ENCODE results near the gene RASSF8. TPM values are rescaled to one million over a fixed set of nuclear protein-coding genes. Genes with fewer than 3 reads are reported as not detected.

RASSF8 gene
- total and polyA plus RNA-seq, 9 of the 15 experiments (the other 6 are each of a cell fraction or from before 2014, with no cell fraction given) = 0.01 to 0.36 (median 0.12) TPM; not detected in 1

DNA sequence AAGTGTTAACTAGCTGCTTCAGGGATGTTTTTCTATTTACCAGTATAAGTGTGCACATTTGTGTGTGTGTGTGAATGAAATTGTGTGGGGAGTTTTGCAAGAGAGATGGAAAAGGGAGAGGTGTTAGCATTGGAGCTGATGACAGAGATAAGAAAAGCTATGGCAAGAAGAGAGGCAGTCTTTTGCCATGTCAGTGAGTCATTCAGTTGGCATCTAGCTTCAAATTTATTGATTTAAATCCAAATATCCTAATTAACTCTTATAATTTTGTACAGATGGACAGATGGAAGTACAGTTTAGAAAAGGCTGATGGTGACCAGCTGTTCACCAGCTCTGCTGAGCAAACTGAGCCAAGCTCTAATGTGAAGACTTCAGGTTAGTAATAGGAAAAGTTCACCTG, 169.7 kb downstream of the RASSF8 start:
- FAIRE-seq (no peak), ATAC-seq (no peak), DNase-seq (ENCODE audit: extremely low read depth in 1 of 4, low spot score in 3 of 4) (no peak)
- H3K9ac ChIP-seq (ENCODE audit: insufficient read depth in 1 of 2, low read depth in 2 of 2, low read length in 2 of 2) = no peak overlapping the region
- no peaks in the 10 kb centered on the region for H3K79me2 ChIP-seq (ENCODE audit: control insufficient read depth, insufficient read depth, low read length)
- H3K4me2 ChIP-seq (ENCODE audit: insufficient read depth, low read length) = no peak overlapping the region
- H3K4me3 ChIP-seq = no peak overlapping the region
- no peak overlapping the region for H3K27ac ChIP-seq (ENCODE audit: extremely low read depth, low read depth, low read length)
- in situ Hi-C loops (cut with MboI) = no loop called here
- CTCF ChIA-PET (ENCODE audit: low intra/inter-chr PET ratio) = no interaction called here
- no TSS peak for BruUV-seq (replicated peaks)
- H3K9me3 ChIP-seq (replicated peaks; ENCODE audit: control insufficient read depth, insufficient read depth, low read depth, low read length) = no peaks in the 10 kb centered on the region
- intact Hi-C loops (cut with micrococcal nuclease) = no loop called here
- POLR2A ChIA-PET = interaction anchor here (0.9 kb wide), 1 partner anchor 94 kb away, joined by 4 read pairs; no protein-coding TSS in a partner anchor
- no peak overlapping the region for H2AFZ ChIP-seq (ENCODE audit: low read depth, low read length)
- peaks cover 0 to 13% of the 10 kb centered on the region in 2 experiments; a peak in 4 of 5 replicates for H3K4me1 ChIP-seq (replicated peaks in 1 of 2; ENCODE audit: control insufficient read depth in 2 of 2, insufficient read depth in 2 of 2, low read length in 2 of 2)
- H3K36me3 ChIP-seq (ENCODE audit: control insufficient read depth, insufficient read depth, low read length) = no peaks in the 10 kb centered on the region
- peaks cover 29 to 40% of the 10 kb centered on the region in 2 experiments for H3K27me3 ChIP-seq (ENCODE audit: control insufficient read depth in 2 of 2, insufficient read depth in 2 of 2, low read length in 2 of 2)
- H3K9me1 ChIP-seq (ENCODE audit: control insufficient read depth, insufficient read depth, low read length) = no peaks in the 10 kb centered on the region
- H4K20me1 ChIP-seq (replicated peaks; ENCODE audit: control insufficient read depth, insufficient read depth, low read length) = no peaks in the 10 kb centered on the region; the same call in 1 of the 2 replicates
- TF ChIP-seq CEBPZ (IDR thresholded peaks at IDR 0.05; ENCODE audit: borderline replicate concordance, low read depth, low read length) (no peak), E2F3 (CRISPR knock-in tag; IDR thresholded peaks at IDR 0.05) (no peak), ZSCAN29 (IDR thresholded peaks at IDR 0.05) (no peak), ZNF217 (CRISPR knock-in tag; IDR thresholded peaks at IDR 0.05) (no peak), PHF21A (IDR thresholded peaks at IDR 0.05; ENCODE audit: borderline replicate concordance, low read depth) (no peak)
- TF ChIP-seq, protein P1, sequence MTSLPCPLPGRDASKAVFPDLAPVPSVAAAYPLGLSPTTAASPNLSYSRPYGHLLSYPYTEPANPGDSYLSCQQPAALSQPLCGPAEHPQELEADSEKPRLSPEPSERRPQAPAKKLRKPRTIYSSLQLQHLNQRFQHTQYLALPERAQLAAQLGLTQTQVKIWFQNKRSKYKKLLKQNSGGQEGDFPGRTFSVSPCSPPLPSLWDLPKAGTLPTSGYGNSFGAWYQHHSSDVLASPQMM (CRISPR knock-in tag; IDR thresholded peaks at IDR 0.05) = no peak

Other genes starting within 250 kb of the RASSF8 start
- gene BHLHE41, start 166.4 kb downstream of the RASSF8 start, total RNA-seq (2014; rRNA removed) = not detected in 2 replicates
- not detected in 2 replicates for gene BHLHE41, start 166.4 kb downstream of the RASSF8 start, total RNA-seq (2014; rRNA removed; fragmentation: Illumina TruSeq; extraction: Trizol)
- not detected in 2 replicates for gene BHLHE41, start 166.4 kb downstream of the RASSF8 start, total RNA-seq (2015; rRNA removed; fragmentation: Illumina TruSeq; extraction: Trizol)
- 0.45 TPM in 1 of 2 replicates, not detected in the other for gene BHLHE41, start 166.4 kb downstream of the RASSF8 start, total RNA-seq (2021)
- not detected in 2 replicates for gene BHLHE41, start 166.4 kb downstream of the RASSF8 start, polyA plus RNA-seq (2011; rRNA removed)
- gene BHLHE41, start 166.4 kb downstream of the RASSF8 start, polyA plus RNA-seq (2014; fragmentation: Illumina TruSeq; extraction: Trizol) = not detected in 2 replicates
- not detected for gene BHLHE41, start 166.4 kb downstream of the RASSF8 start, polyA plus RNA-seq (2014; fragmentation: Nextera tagmentation; extraction: Ambion mirVana)
- not detected in 2 replicates for gene BHLHE41, start 166.4 kb downstream of the RASSF8 start, polyA plus RNA-seq (2014; rRNA removed)
- not detected in 2 replicates for gene SSPN, start 236.9 kb downstream of the RASSF8 start, total RNA-seq (2014; rRNA removed)
- gene SSPN, start 236.9 kb downstream of the RASSF8 start, total RNA-seq (2014; rRNA removed; fragmentation: Illumina TruSeq; extraction: Trizol) = not detected in 2 replicates
- gene SSPN, start 236.9 kb downstream of the RASSF8 start, total RNA-seq (2015; rRNA removed; fragmentation: Illumina TruSeq; extraction: Trizol) = not detected in 2 replicates
- 0.40 TPM in 1 of 2 replicates, not detected in the other for gene SSPN, start 236.9 kb downstream of the RASSF8 start, total RNA-seq (2021)
- gene SSPN, start 236.9 kb downstream of the RASSF8 start, polyA plus RNA-seq (2011; rRNA removed) = not detected in 2 replicates
- not detected in 2 replicates for gene SSPN, start 236.9 kb downstream of the RASSF8 start, polyA plus RNA-seq (2014; fragmentation: Illumina TruSeq; extraction: Trizol)
- not detected for gene SSPN, start 236.9 kb downstream of the RASSF8 start, polyA plus RNA-seq (2014; fragmentation: Nextera tagmentation; extraction: Ambion mirVana)
- not detected in 2 replicates for gene SSPN, start 236.9 kb downstream of the RASSF8 start, polyA plus RNA-seq (2014; rRNA removed)